ENCODE results near the gene NAT10.

Gene NAT10

GRCh38 chr11:34105957-34106504 is 602 bp downstream of the NAT10 start:
- DNase-seq (ENCODE audit: low read depth in 2 of 2): no peak

GRCh38 chr11:34111722-34112270 is 6.4 kb downstream of the NAT10 start:
- DNase-seq (ENCODE audit: low read depth in 2 of 2): no peak

- no peak for DNase-seq (ENCODE audit: low read depth in 2 of 2)
Measured at GRCh38 chr11:34114014-34114413, 8.6 kb downstream of the NAT10 start.

- DNase-seq (ENCODE audit: low read depth in 2 of 2): no peak
Measured at GRCh38 chr11:34114471-34114870, 9.0 kb downstream of the NAT10 start.

GRCh38 chr11:34120651-34121050 is 15.2 kb downstream of the NAT10 start:
- no peak for DNase-seq (ENCODE audit: low read depth in 2 of 2)

GRCh38 chr11:34124885-34125668 is 19.6 kb downstream of the NAT10 start:
- DNase-seq (ENCODE audit: low read depth in 2 of 2): no peak

- DNase-seq (ENCODE audit: low read depth in 2 of 2): no peak
Measured at GRCh38 chr11:34126959-34127848, 21.8 kb downstream of the NAT10 start.

- DNase-seq (ENCODE audit: low read depth in 2 of 2): no peak
Measured at GRCh38 chr11:34128824-34129223, 23.4 kb downstream of the NAT10 start.

GRCh38 chr11:34132261-34132965 is 27.0 kb downstream of the NAT10 start:
- no peak for DNase-seq (ENCODE audit: low read depth in 2 of 2)

GRCh38 chr11:34134765-34135164 is 29.3 kb downstream of the NAT10 start:
- no peak for DNase-seq (ENCODE audit: low read depth in 2 of 2)

GRCh38 chr11:34135439-34135838 is 30.0 kb downstream of the NAT10 start:
- no peak for DNase-seq (ENCODE audit: low read depth in 2 of 2)

- DNase-seq (ENCODE audit: low read depth in 2 of 2): no peak
Measured at GRCh38 chr11:34136420-34136819, 31.0 kb downstream of the NAT10 start.

GRCh38 chr11:34139346-34139745 is 33.9 kb downstream of the NAT10 start:
- DNase-seq (ENCODE audit: low read depth in 2 of 2): no peak

GRCh38 chr11:34140149-34140548 is 34.7 kb downstream of the NAT10 start:
- no peak for DNase-seq (ENCODE audit: low read depth in 2 of 2)

- no peak for DNase-seq (ENCODE audit: low read depth in 2 of 2)
Measured at GRCh38 chr11:34143048-34143447, 37.6 kb downstream of the NAT10 start.

GRCh38 chr11:34145073-34145472 is 39.6 kb downstream of the NAT10 start:
- no peak for DNase-seq (ENCODE audit: low read depth in 2 of 2)

GRCh38 chr11:34145847-34146381 is 40.5 kb downstream of the NAT10 start:
- no peak for DNase-seq (ENCODE audit: low read depth in 2 of 2)

GRCh38 chr11:34146411-34146810 is 41.0 kb downstream of the NAT10 start:
- DNase-seq (ENCODE audit: low read depth in 2 of 2): no peak

- no peak for DNase-seq (ENCODE audit: low read depth in 2 of 2)
Measured at GRCh38 chr11:34146866-34147265, 41.4 kb downstream of the NAT10 start.

- no peak for DNase-seq (ENCODE audit: low read depth in 2 of 2)
Measured at GRCh38 chr11:34147581-34147980, 42.2 kb downstream of the NAT10 start.

GRCh38 chr11:34148504-34149165 is 43.2 kb downstream of the NAT10 start:
- DNase-seq (ENCODE audit: low read depth in 2 of 2): no peak

Measured in stimulated activated CD8-positive, alpha-beta memory T cell treated with anti-CD3 and anti-CD28 coated beads, Interleukin-7, amount 100 ng/mL, for 1 hour (primary cell).